ENCODE data around the gene ZNF711.
"Not testable (repeated sequence)": the region's sequence is repeated elsewhere in the genome, so short reads cannot be mapped to it uniquely, and the experiment has no call there.

Gene ZNF711

GRCh38 chrX:85243761-85244449 is at the start of gene ZNF711, which contains the start of gene SATL1:
TSS of gene ZNF711 (plus strand) at chrX:85243991. CDS start at chrX:85247573, 3,582 bp downstream.
TSS of gene SATL1 (minus strand) at chrX:85243779. CDS start at chrX:85108968, 134,811 bp downstream.
- DNase-seq (ENCODE audit: low read depth) = no peak

GRCh38 chrX:85196319-85196718 is 47.5 kb upstream of the ZNF711 start:
- DNase-seq (ENCODE audit: low read depth) = no peak

GRCh38 chrX:85203461-85203970 is 40.3 kb upstream of the ZNF711 start:
- DNase-seq (ENCODE audit: low read depth) = no peak

- no peak for DNase-seq (ENCODE audit: low read depth)
Observed at GRCh38 chrX:85213792-85214530, 29.8 kb upstream of the ZNF711 start.

GRCh38 chrX:85215946-85216345 is 27.8 kb upstream of the ZNF711 start:
- DNase-seq (ENCODE audit: low read depth) = no peak

- DNase-seq (ENCODE audit: low read depth) = no peak
Observed at GRCh38 chrX:85221361-85221760, 22.4 kb upstream of the ZNF711 start.

- no peak for DNase-seq (ENCODE audit: low read depth)
Observed at GRCh38 chrX:85223359-85223758, 20.4 kb upstream of the ZNF711 start.

GRCh38 chrX:85243155-85243554 is 636 bp upstream of the ZNF711 start:
- DNase-seq (ENCODE audit: low read depth) = no peak

GRCh38 chrX:85244450-85245211 is 840 bp downstream of the ZNF711 start:
- DNase-seq (ENCODE audit: low read depth) = no peak

- DNase-seq (ENCODE audit: low read depth) = not testable (repeated sequence)
Observed at GRCh38 chrX:85285286-85285685, 41.5 kb downstream of the ZNF711 start.

- DNase-seq (ENCODE audit: low read depth) = no peak
Observed at GRCh38 chrX:85288992-85289723, 45.4 kb downstream of the ZNF711 start.

- DNase-seq (ENCODE audit: low read depth) = no peak
Observed at GRCh38 chrX:85303544-85303943, 59.8 kb downstream of the ZNF711 start.

GRCh38 chrX:85309717-85310116 is 65.9 kb downstream of the ZNF711 start:
- DNase-seq (ENCODE audit: low read depth) = no peak

- not testable (repeated sequence) for DNase-seq (ENCODE audit: low read depth)
Observed at GRCh38 chrX:85311348-85311747, 67.6 kb downstream of the ZNF711 start.

Data from stimulated activated CD8-positive, alpha-beta memory T cell treated with anti-CD3 and anti-CD28 coated beads, Interleukin-15, amount 100 ng/mL, for 1 hour (primary cell).